Right atrium auricular region (tissue), 2 donors: ENCODE results near the gene F11R. TPM values are rescaled to one million over a fixed set of nuclear protein-coding genes. Genes with fewer than 3 reads are reported as not detected.
"Not testable (repeated sequence)": the region's sequence is repeated elsewhere in the genome, so short reads cannot be mapped to it uniquely, and the experiment has no call there.

Experiments used
- DNase-seq: peaks from one replicate; pipeline ENCODE4 v3.0.0-alpha.2; 2019; ENCODE audit warnings: low spot score
- H3K27ac ChIP-seq, 2 donors: fragments of 200-600 bp; sonication (generic); 1 replicate in 1 of 2; 2 replicates in 1 of 2; pipeline ENCODE4 v1.5.1; 2016 to 2019
- H3K27me3 ChIP-seq, 2 donors: fragments of 200-600 bp; sonication (generic); one replicate each; pipeline versions ENCODE4 v1.5.1 to v1.6.0; 2017 to 2019
- H3K36me3 ChIP-seq: fragments of 200-600 bp; sonication (generic); one replicate; pipeline ENCODE4 v1.5.1; 2016
- H3K4me1 ChIP-seq, 2 donors: fragments of 200-600 bp; sonication (generic); one replicate each; pipeline versions ENCODE4 v1.5.1 to v1.6.0; 2017 to 2019
- H3K4me3 ChIP-seq, 2 donors: fragments of 200-600 bp; sonication (generic); 1 replicate in 1 of 2; 2 replicates in 1 of 2; pipeline ENCODE4 v1.5.1; 2017 to 2019; ENCODE audit warnings: mild to moderate bottlenecking in 1 of 2, moderate library complexity in 1 of 2
- H3K9me3 ChIP-seq, 2 donors: fragments of 200-600 bp; sonication (generic); one replicate each; pipeline ENCODE4 v1.5.1; 2019
- total RNA-seq, 2 donors: library from RNA; depleted of rRNA; stranded (reverse); fragments of >200 nt; gene quantifications; one replicate each; pipeline ENCODE4 v1.1.0, GENCODE V29; 2016
- TF ChIP-seq, protein P1 (sequence below), 2 donors: fragments of 200-600 bp; sonication (generic); IDR thresholded peaks; one replicate each; pipeline ENCODE4 v1.5.1; 2019; ENCODE audit warnings: antibody characterized with exemption in 2 of 2

F11R gene
- total RNA-seq, 2 donors from 2014 or later: 11.2 to 26.2 TPM

DNA sequence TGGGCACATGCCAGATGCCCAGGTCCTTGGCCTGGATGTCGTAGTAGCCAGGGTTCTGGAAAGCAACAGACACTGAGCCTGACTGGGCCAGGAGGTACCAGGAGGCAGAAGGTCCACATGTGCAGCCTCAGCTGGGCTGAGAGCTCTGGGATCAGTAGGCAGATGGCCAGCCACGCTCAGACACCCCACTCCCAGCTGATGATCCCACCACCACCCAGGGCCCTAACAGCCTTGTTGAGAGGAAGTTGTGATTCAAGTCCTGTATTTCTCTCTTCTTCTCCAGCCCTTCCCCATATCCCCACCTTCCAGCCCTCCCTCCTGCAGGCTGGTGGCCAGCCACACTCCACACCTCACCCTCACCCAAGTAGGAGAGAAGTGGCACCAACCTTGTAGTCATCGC, 70.3 kb downstream of the F11R start:
- no peak overlapping the region for H3K27ac ChIP-seq
- H3K4me1 ChIP-seq: peaks cover 0 to 8% of the 10 kb centered on the region in 2 donors
- DNase-seq: no peak
- no peak overlapping the region for H3K4me3 ChIP-seq
- TF ChIP-seq, protein P1, sequence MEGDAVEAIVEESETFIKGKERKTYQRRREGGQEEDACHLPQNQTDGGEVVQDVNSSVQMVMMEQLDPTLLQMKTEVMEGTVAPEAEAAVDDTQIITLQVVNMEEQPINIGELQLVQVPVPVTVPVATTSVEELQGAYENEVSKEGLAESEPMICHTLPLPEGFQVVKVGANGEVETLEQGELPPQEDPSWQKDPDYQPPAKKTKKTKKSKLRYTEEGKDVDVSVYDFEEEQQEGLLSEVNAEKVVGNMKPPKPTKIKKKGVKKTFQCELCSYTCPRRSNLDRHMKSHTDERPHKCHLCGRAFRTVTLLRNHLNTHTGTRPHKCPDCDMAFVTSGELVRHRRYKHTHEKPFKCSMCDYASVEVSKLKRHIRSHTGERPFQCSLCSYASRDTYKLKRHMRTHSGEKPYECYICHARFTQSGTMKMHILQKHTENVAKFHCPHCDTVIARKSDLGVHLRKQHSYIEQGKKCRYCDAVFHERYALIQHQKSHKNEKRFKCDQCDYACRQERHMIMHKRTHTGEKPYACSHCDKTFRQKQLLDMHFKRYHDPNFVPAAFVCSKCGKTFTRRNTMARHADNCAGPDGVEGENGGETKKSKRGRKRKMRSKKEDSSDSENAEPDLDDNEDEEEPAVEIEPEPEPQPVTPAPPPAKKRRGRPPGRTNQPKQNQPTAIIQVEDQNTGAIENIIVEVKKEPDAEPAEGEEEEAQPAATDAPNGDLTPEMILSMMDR (IDR thresholded peaks at IDR 0.05): no peak
- H3K36me3 ChIP-seq: no peaks in the 10 kb centered on the region
- H3K27me3 ChIP-seq: no peaks in the 10 kb centered on the region
- H3K9me3 ChIP-seq: no peaks in the 10 kb centered on the region

DNA sequence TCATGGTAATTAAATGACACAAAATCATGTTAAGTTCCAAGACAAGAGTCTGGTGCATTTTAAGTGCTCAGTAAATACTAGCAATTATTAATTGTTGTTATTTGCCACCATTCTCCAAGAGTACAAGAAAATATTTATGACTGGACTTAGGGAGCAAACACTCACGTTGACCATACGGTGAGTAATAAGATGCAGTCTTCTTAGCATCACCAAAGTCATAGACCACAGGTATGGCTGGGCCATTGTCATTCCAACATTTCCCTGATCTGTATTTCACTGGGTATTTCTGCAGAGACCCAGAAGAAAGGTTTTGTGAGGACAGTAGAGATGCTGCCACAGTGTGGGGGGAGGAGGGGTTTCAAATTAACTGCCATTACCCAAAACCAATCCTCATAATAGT, 71.1 kb downstream of the F11R start:
- no peaks in the 10 kb centered on the region for H3K27me3 ChIP-seq
- no peak for DNase-seq
- H3K4me3 ChIP-seq: no peak overlapping the region
- no peaks in the 10 kb centered on the region for H3K9me3 ChIP-seq
- no peaks in the 10 kb centered on the region for H3K36me3 ChIP-seq
- TF ChIP-seq, protein P1 (IDR thresholded peaks at IDR 0.05): no peak
- H3K27ac ChIP-seq: no peak overlapping the region
- H3K4me1 ChIP-seq: peaks cover 0 to 8% of the 10 kb centered on the region in 2 donors

DNA sequence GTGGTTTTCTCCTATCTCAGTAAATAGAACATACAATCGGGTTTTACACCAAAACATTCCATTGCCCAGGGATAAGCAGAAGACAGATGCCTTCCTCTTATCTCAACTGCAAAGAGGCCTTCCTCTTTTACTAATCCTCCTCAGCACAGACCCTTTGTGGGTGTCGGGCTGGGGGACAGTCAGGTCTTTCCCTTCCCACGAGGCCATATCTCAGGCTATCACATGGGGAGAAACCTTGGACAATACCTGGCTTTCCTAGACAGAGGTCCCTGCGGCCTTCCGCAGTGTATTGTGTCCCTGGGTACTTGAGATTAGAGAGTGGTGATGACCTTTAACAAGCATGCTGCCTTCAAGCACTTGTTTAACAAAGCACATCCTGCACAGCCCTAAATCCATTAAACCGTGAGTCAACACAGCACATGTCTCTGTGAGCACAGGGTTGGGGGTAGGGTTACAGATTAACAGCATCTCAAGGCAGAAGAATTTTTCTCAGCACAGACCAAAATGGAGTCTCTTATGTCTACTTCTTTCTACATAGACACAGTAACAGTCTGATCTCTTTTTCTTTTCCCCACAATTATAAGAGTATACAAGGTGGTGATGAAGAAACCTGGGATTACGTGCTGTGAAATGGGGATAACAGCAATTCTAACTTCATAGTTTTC, 71.6 kb downstream of the F11R start:
- not testable (repeated sequence) for H3K4me1 ChIP-seq, H3K36me3 ChIP-seq, H3K4me3 ChIP-seq, H3K27ac ChIP-seq, DNase-seq, H3K27me3 ChIP-seq, H3K9me3 ChIP-seq

DNA sequence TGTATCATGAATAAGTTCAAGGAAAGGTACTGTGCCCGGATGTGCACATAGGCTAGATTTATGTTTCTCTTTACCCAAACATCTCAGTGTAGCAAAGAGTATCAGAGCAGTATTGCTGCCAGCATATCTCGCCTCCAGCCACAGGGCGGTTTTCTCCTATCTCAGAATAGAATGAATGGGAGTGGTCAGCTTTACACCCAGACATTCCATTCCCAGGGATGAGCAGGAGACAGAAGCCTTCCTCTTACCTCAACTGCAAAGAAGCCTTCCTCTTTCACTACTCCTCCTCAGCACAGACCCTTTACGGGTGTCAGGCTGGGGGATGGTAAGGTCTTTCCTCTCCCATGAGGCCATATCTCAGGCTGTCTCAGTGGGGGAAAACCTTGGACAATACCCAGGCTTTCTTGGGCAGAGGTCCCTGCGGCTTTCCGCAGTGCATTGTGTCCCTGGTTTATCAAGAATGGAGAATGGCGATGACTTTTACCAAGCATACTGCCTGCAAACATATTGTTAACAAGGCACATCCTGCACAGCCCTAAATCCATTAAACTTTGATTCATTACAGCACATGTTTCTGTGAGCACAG, 73.7 kb downstream of the F11R start:
- H3K27ac ChIP-seq, H3K9me3 ChIP-seq, H3K27me3 ChIP-seq, H3K4me3 ChIP-seq, DNase-seq, H3K36me3 ChIP-seq, H3K4me1 ChIP-seq: not testable (repeated sequence)

DNA sequence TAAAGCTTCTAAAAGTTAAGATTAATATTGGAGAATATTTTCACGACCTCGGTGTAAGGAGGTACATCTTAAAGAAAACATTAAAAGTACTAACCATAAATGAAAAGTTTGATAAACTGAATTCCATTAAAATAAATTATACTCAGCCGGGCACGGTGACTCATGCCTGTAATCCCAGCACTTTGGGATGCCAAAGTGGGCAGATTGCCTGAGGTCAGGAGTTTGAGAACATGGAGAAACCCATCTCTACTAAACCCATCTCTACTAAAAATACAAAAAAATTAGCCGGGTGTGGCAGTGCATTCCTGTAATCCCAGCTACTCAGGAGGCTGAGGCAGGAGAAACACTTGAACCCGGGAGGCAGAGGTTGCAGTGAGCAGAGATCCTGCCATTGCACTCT, 75.1 kb downstream of the F11R start:
- H3K36me3 ChIP-seq, H3K4me3 ChIP-seq, DNase-seq, H3K27me3 ChIP-seq, H3K4me1 ChIP-seq, H3K27ac ChIP-seq, H3K9me3 ChIP-seq: not testable (repeated sequence)

Other genes starting within 250 kb of the F11R start
- under 1 TPM; 0.19 to 0.20 TPM for gene LY9, start 225.0 kb downstream of the F11R start, total RNA-seq
- gene CD244, start 158.3 kb downstream of the F11R start, total RNA-seq: under 1 TPM; 0.41 to 0.86 TPM
- 1,000 to 10,000 TPM; 1,064 to 3,973 TPM for gene ITLN1, start 136.0 kb downstream of the F11R start, total RNA-seq
- gene ITLN2, start 66.3 kb downstream of the F11R start, total RNA-seq: 1 to 10 TPM; 2.0 to 6.3 TPM
- gene TSTD1, start 17.8 kb upstream of the F11R start, total RNA-seq: 100 to 1,000 TPM in 1 of 2 donors, 10 to 100 TPM in 1; 95.0 to 118 TPM
- 10 to 100 TPM; 21.7 to 25.5 TPM for gene USF1, start 24.8 kb upstream of the F11R start, total RNA-seq
- 1 to 10 TPM; 1.4 to 4.6 TPM for gene ARHGAP30, start 48.7 kb upstream of the F11R start, total RNA-seq
- gene NECTIN4, start 68.4 kb upstream of the F11R start, total RNA-seq: under 1 TPM in 1 of 2 donors, not detected in 1; 0.75 TPM
- gene KLHDC9, start 77.2 kb upstream of the F11R start, total RNA-seq: 1 to 10 TPM; 2.9 to 7.8 TPM
- 10 to 100 TPM; 39.9 to 42.2 TPM for gene PFDN2, start 96.9 kb upstream of the F11R start, total RNA-seq
- 10 to 100 TPM; 19.1 to 26.0 TPM for gene NIT1, start 97.0 kb upstream of the F11R start, total RNA-seq
- gene DEDD, start 111.5 kb upstream of the F11R start, total RNA-seq: 10 to 100 TPM; 21.8 to 28.9 TPM
- 10 to 100 TPM; 53.0 to 77.4 TPM for gene UFC1, start 132.8 kb upstream of the F11R start, total RNA-seq
- gene USP21, start 138.3 kb upstream of the F11R start, total RNA-seq: 10 to 100 TPM; 13.5 to 14.4 TPM
- 1 to 10 TPM; 8.3 to 9.6 TPM for gene PPOX, start 145.3 kb upstream of the F11R start, total RNA-seq
- gene B4GALT3, start 156.4 kb upstream of the F11R start, total RNA-seq: 10 to 100 TPM; 24.3 to 32.7 TPM
- gene ADAMTS4, start 177.9 kb upstream of the F11R start, total RNA-seq: 10 to 100 TPM; 12.6 to 19.5 TPM
- gene NDUFS2, start 181.2 kb upstream of the F11R start, total RNA-seq: 100 to 1,000 TPM; 148 to 311 TPM
- 10 to 100 TPM; 16.8 to 77.8 TPM for gene FCER1G, start 194.1 kb upstream of the F11R start, total RNA-seq
- gene APOA2, start 202.5 kb upstream of the F11R start, total RNA-seq: not detected
- gene TOMM40L, start 204.9 kb upstream of the F11R start, total RNA-seq: 10 to 100 TPM; 23.9 to 35.3 TPM
- not detected for gene NR1I3, start 217.1 kb upstream of the F11R start, total RNA-seq
- under 1 TPM in 1 of 2 donors, not detected in 1; 0.59 TPM for gene PCP4L1, start 237.6 kb upstream of the F11R start, total RNA-seq